HUES6 (cell line): ENCODE measurements around the gene SEMA3B.
A peak's percentile ranks its signal among the peaks of the same experiment; 100 is the strongest.
"Not testable (repeated sequence)": the region's sequence is repeated elsewhere in the genome, so short reads cannot be mapped to it uniquely, and the experiment has no call there.

Source experiments
- H3K27ac ChIP-seq: 2 replicates; pipeline ENCODE4 v1.7.0; 2013; ENCODE audit warnings: low read depth, mild to moderate bottlenecking, low read length, inconsistent platforms
- H3K27me3 ChIP-seq: 2 replicates; pipeline ENCODE4 v1.6.1; 2013; ENCODE audit warnings: low read length; ENCODE audit not compliant: control insufficient read depth, insufficient read depth
- H3K36me3 ChIP-seq: 2 replicates; pipeline ENCODE4 v1.6.1; 2013; ENCODE audit warnings: low read length; ENCODE audit not compliant: control insufficient read depth, insufficient read depth
- H3K4me1 ChIP-seq: 2 replicates; pipeline ENCODE4 v1.6.1; 2013; ENCODE audit warnings: low read length; ENCODE audit not compliant: control insufficient read depth, insufficient read depth
- H3K4me3 ChIP-seq: 2 replicates; pipeline ENCODE4 v1.5.1; 2013; ENCODE audit warnings: low read depth, low read length
- H3K9ac ChIP-seq: one replicate; pipeline ENCODE4 v1.6.1; 2013; ENCODE audit warnings: mild to moderate bottlenecking, low read length
- H3K9me3 ChIP-seq: 2 replicates; pipeline ENCODE4 v1.6.1; 2013; ENCODE audit warnings: low read depth, low read length; ENCODE audit not compliant: control insufficient read depth, insufficient read depth

The SEMA3B gene

GRCh38 chr3:50238549-50239026 is 30.4 kb upstream of the SEMA3B start:
- H3K36me3 ChIP-seq = no peaks in the 10 kb centered on the region
- no peaks in the 10 kb centered on the region for H3K27me3 ChIP-seq
- H3K4me3 ChIP-seq = peak overlapping the region; percentile 94
- peaks cover 58% of the 10 kb centered on the region for H3K4me1 ChIP-seq
- H3K9me3 ChIP-seq = no peaks in the 10 kb centered on the region
- H3K27ac ChIP-seq = peak overlapping the region; percentile 10; the same call in 1 of the 2 replicates
- peak overlapping the region; percentile 87 for H3K9ac ChIP-seq

DNA sequence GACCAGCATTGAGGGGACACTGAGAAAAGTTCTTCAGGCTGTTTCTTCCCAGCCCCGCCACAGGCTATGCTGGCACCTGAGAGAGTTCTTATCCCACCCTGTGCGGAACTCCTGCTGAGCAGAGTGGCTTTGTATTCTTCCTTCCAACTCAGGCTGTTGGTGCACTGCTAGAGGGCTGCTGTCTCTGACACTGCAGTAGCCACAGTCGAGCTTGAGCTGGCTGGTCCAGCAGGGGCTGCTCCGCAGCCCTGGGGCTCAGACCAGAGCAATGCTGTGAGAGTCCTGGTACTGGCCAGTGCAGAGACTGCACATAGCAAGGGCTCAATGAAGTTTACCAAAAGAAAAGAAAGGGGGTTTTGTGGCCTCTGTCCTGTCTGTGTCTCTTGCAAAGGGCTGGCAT is 29.3 kb upstream of the SEMA3B start:
- Histone ChIP-seq H3K27ac (no peak overlapping the region), H3K4me1 (peaks cover 65% of the 10 kb centered on the region), H3K27me3 (no peaks in the 10 kb centered on the region), H3K36me3 (no peaks in the 10 kb centered on the region), H3K4me3 (no peak overlapping the region), H3K9me3 (no peaks in the 10 kb centered on the region), H3K9ac (no peak overlapping the region)

DNA sequence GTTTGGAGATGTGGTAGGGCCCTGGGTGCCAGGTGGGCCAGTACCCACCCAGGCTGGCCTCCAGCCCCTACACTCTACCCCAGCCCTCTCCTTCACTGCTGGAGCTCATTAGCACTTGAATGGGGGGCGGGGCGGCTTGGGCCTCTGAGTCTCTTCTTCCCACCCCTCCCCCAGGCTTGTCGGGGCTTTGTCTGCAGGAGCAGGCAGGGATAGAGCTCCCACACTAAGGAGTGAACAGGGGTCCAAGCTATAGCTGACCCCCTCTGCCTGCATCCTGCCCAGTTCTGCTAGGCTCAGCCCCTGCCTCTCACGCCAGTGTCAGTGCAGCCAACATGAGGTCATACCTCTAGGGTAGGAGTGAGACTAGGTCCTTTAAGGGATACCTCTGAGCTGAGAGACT is 27.8 kb upstream of the SEMA3B start:
- Histone ChIP-seq H3K27me3 (no peaks in the 10 kb centered on the region), H3K4me1 (peaks cover 76% of the 10 kb centered on the region), H3K4me3 (peak overlapping the region; percentile 64), H3K36me3 (no peaks in the 10 kb centered on the region), H3K9me3 (no peaks in the 10 kb centered on the region), H3K9ac (peak overlapping the region; percentile 76), H3K27ac (peak overlapping the region; percentile 91)

DNA sequence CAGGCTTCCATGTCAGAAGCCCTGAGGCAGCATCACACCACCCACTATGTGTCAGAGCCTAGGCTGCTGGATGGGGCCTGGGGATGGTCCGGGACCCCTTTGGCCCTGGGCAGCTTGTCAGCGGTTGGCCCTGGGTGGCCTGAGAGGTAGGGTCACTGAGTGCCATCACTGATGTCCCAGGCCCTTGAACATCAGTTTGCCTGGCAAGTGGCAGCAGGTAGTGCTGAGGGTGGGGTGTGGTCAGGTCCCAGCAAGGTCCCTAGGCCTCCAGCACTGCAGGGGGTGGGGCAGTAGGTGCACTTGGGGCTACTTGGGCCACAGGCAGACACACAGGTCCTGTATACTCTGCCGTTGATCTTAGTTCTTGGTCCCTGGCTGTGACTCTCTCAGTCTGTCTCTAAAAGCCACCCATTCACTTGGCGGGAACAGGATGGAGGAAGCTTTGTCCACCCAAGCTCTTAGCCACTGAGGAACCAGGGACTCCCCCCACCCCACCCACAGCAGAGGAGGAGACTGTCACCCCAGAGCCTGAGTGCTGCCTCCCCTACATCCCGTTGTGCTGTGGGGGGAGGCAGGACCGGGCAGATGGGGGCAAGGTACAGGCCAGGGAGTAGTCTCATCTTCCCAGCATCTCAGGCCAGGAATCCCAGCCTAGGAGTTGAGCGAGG is 27.1 kb upstream of the SEMA3B start:
- H3K4me3 ChIP-seq = peak overlapping the region; percentile 64
- H3K9ac ChIP-seq = peak overlapping the region; percentile 76

DNA sequence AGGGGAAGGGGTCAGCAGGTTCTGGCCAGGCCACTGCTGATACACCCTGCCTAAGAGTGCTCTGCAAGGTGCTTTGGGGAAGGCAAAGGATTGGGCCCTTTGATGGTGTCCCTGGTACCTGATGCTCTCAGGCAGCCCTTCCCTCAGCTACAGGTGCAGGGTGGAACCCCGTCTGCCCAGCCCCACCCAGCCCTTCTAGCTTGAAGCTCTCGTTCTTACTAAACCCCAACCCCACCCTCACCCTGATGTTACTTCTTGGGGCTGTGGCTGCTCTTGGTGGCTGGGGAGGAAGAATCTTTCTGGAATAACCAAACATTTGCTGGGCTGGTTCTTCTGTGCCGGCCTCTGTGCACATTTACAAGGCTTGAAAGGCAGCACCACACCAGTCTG is 26.6 kb upstream of the SEMA3B start:
- H3K27ac ChIP-seq = no peak overlapping the region
- H3K4me1 ChIP-seq = peaks cover 87% of the 10 kb centered on the region
- H3K9ac ChIP-seq = no peak overlapping the region
- no peaks in the 10 kb centered on the region for H3K9me3 ChIP-seq
- no peak overlapping the region for H3K4me3 ChIP-seq
- no peaks in the 10 kb centered on the region for H3K27me3 ChIP-seq
- H3K36me3 ChIP-seq = peaks cover 4% of the 10 kb centered on the region; the same call in 1 of the 2 replicates

More for the DNA sequence above, 27.1 kb upstream of the SEMA3B start:
- Histone ChIP-seq H3K27ac (peak overlapping the region; percentile 91), H3K36me3 (no peaks in the 10 kb centered on the region; the same call in 1 of the 2 replicates), H3K9me3 (no peaks in the 10 kb centered on the region), H3K27me3 (no peaks in the 10 kb centered on the region), H3K4me1 (peaks cover 82% of the 10 kb centered on the region)

- Histone ChIP-seq H3K4me1 (peaks cover 84% of the 10 kb centered on the region), H3K27ac (peak overlapping the region; percentile 15), H3K36me3 (peaks cover 6% of the 10 kb centered on the region; the same call in 1 of the 2 replicates), H3K27me3 (no peaks in the 10 kb centered on the region), H3K4me3 (no peak overlapping the region), H3K9ac (peak overlapping the region; percentile 27), H3K9me3 (no peaks in the 10 kb centered on the region)
These were observed 25.9 kb upstream of the SEMA3B start for GRCh38 chr3:50242851-50243542.

DNA sequence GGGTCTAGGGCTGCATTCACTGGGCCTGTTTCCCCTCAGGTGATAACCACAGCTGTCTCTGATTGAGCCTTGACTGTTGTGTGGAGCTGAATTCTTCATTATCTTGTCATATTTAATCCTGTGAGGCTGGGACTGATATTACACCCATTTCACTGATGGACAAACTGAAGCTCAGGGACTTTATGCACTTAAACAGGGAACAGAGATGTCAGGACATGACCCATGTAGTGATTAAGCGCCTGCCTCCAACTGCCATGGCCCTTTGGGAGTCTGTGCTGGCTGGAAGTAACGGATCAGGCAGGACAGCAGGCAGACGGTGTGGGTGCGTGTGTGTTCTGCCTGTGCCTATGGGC is 25.4 kb upstream of the SEMA3B start:
- no peaks in the 10 kb centered on the region for H3K9me3 ChIP-seq
- peaks cover 83% of the 10 kb centered on the region for H3K4me1 ChIP-seq
- H3K9ac ChIP-seq = no peak overlapping the region
- H3K27me3 ChIP-seq = no peaks in the 10 kb centered on the region
- H3K27ac ChIP-seq = peak overlapping the region; percentile 15
- peaks cover 6% of the 10 kb centered on the region; the same call in 1 of the 2 replicates for H3K36me3 ChIP-seq
- no peak overlapping the region for H3K4me3 ChIP-seq

DNA sequence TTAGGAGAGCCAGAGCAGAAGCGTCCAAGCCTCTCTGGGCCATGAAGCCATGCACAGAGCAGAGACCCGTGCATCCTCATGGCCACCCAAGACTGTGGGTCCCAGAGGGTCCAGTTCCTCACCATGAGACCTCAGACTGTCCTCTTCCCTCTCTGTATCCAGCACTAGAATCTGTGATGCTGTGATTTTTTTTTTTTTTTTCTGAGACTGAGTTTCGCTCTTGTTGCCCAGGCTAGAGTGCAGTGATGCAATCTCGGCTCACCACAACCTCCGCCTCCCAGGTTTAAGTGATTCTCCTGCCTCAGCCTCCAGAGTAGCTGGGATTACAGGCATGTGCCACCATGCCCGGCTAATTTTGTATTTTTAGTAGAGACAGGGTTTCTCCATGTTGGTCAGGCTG is 24.1 kb upstream of the SEMA3B start:
- not testable (repeated sequence) for H3K27ac ChIP-seq

DNA sequence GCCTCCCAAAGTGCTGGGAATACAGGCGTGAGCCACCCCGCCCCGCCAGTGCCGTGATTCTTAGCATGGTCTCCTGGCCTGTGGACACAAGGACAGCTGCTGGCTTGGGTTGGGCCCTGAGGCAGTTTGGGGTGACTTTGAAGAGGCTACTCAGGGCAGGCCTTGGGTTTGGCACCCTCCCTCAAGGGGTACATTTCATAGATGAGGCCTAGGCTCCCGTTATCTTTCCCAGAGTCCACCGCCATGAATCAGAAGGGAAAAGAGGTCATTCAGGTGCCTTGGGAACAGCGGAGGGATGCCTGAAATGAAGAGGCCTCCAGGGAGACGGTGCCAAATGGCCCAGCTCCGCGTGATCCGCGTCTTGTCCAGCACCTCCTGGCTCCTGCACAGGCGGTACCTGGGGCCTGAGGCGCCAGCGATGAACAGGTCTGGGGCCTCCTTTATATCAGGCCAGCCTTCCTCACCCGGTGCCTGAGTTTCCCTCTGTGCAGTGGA is 23.6 kb upstream of the SEMA3B start:
- no peaks in the 10 kb centered on the region for H3K27me3 ChIP-seq
- H3K9ac ChIP-seq = peak overlapping the region; percentile 64
- peak overlapping the region; percentile 30; the same call in 1 of the 2 replicates for H3K4me3 ChIP-seq
- H3K27ac ChIP-seq = peak overlapping the region; percentile 88
- peaks cover 16% of the 10 kb centered on the region for H3K36me3 ChIP-seq
- H3K4me1 ChIP-seq = peaks cover 65% of the 10 kb centered on the region
- H3K9me3 ChIP-seq = no peaks in the 10 kb centered on the region

More for the DNA sequence above, 24.1 kb upstream of the SEMA3B start:
- H3K27me3 ChIP-seq, H3K9me3 ChIP-seq, H3K9ac ChIP-seq, H3K4me3 ChIP-seq: not testable (repeated sequence)
- H3K36me3 ChIP-seq = peaks cover 11% of the 10 kb centered on the region
- peaks cover 70% of the 10 kb centered on the region for H3K4me1 ChIP-seq

- Histone ChIP-seq H3K4me3 (peak overlapping the region; percentile 30), H3K27me3 (no peaks in the 10 kb centered on the region), H3K36me3 (peaks cover 18% of the 10 kb centered on the region), H3K4me1 (peaks cover 61% of the 10 kb centered on the region), H3K9ac (peak overlapping the region; percentile 64), H3K9me3 (no peaks in the 10 kb centered on the region), H3K27ac (peak overlapping the region; percentile 88)
These were observed 23.0 kb upstream of the SEMA3B start for GRCh38 chr3:50245831-50246516.
